Umbilical cord (tissue), 2 donors: ENCODE results near the gene VASH1. TPM values are rescaled to one million over a fixed set of nuclear protein-coding genes. Genes with fewer than 3 reads are reported as not detected.
A peak's percentile ranks its signal among the peaks of the same experiment; 100 is the strongest.

ENCODE experiments used
- DNase-seq: peaks from one replicate; pipeline ENCODE4 v3.0.0-alpha.2; 2015; ENCODE audit warnings: low spot score
- total RNA-seq: library from RNA; depleted of rRNA; stranded (reverse); fragments of >200 nt; gene quantifications from one replicate; pipeline ENCODE4 v1.2.3, GENCODE V29; 2014; ENCODE audit warnings: low replicate concordance; ENCODE audit not compliant: insufficient read depth

The VASH1 gene
- total RNA-seq, 1 donor from 2014 or later = 17.3 TPM

DNA sequence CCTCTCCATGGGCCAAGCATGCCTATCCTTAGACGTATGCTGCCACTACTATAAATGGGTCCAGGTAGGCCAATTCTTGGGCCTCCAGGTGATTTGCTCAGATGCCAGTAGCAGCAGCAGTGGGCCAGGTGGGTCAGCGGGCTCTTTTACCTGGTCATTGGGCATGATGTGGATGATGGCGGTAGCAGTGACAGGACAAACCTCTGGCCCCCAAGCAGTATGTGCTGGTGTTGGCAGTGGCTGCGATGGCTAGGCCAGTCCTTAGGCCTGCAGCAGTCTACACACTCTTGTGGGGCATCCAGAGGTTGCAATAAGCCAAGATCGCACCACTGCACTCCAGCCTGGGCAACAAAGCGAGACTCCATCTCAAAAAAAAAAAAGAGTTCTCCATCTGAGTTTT lies 19.1 kb upstream of the VASH1 start:
- no peak for DNase-seq

DNA sequence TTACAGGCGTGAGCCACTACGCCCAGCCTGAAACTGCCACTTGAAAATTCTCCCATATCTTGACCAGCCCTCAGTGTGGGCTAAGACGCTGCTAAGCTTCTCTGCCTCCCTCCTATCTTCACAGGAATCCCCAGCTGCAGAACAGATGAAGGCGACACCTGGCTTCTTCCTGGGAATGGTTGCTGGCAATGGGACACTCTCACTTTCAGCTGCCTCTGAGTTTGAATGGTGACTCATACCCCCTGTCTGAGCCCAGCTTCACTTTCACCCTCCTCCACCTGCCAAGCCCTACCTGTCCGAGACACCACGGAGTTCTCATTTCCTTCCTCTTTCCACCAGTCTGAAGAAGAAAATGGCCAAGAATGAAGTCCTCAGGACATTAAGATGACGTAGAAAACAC lies 18.3 kb upstream of the VASH1 start:
- DNase-seq = no peak

DNA sequence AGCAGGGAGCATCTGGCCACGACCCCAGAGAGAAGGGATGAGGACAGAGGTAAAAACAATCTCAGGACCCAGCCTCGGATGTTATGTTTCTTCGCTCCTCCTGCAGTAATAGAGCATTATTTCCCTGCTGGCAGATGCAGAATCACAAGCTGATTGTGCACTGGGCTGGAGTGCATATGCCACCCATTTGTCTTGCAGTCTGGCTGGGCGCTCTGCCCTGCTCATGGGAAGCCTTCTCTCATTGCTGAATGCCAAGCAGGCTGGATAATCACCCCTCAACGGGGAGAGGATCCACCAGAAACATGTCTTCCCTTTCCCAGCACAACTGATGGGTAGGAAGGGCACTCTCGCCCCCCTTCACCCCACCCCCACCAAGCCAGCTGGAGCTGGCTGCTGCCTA lies 8.5 kb upstream of the VASH1 start:
- no peak for DNase-seq

DNA sequence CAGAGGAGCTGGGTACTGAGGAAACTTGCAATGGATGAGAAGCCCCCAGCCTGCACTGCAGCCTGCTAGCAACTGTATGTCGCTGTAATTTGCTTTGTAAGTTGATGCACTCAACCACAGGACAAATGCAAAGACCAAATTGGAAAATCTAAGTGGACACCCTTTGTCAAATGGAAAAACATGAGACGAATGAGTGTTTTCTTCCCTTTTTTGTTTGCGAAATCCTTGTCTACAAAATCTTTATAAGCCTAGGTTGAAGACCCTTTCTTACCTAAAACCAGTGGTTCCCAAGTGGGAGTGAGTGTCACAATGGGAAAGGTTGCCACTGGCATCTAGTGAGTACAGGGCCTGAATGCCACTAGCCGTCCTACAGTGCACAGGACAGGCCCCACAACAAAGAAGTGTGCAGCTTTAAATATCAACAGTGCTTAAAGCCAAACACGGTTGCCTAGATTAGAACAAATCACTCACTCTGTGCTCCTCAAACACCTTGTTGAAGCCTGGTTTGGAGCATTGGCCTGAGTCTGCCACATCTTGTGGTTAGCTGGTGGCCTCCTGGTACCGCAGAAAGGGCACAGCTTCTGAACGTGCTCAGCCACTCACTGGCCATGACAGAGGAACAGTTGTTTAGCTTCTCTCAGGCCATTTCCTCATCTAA lies 7.6 kb upstream of the VASH1 start:
- DNase-seq = no peak

DNA sequence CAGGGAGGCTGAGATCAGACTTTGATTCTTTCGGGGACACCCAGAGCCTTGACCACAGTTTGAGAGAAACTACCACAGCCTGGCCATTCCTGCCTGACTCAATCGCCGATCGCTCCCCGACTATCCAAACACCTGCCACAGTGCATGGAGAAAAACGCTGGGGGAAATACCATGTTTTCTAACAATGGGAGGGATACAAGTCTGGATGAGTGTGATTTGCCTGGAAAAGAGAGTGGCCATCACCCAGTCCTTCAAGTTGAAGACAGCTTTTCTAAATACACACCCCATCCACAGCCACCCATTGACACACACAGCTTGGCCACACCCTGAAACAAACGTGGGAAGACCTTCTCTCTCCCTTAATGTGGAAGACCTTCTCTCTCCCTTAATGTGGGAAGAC lies 6.7 kb upstream of the VASH1 start:
- no peak for DNase-seq

DNA sequence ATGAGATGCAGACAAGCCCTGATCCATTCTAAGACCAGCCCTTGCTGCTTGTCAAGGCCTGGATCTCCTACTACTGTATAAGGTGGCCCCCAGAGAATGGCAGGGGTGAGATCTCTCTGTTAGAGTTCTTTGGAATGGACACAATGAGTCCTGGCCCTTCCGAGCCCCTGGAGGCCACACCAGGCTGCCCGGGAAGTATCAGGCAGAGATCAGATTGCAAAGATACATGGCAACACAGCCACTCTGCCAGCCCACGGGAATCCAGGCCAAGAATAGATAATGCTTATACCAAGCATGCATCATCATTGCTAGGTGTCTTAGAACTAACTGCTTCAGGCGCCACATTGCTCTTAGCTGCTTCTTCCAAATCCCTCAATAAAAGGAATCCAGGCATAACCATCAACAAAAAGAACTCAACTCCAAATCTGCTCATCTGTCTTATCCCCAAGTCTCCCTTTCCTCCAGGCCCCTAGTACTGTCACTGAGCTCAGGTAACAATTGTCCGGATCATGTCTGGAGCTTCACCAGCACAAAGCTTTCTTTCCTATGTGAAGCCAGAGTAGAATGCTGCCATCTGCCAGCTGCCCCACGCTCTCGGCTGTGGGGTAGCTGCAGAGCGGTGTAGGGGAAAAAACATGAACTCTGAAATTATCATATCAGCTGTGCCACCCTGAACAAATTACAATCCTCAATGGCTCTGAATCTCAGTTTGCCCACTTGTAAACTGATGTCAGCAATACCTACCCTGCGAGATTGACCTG lies 5.5 kb upstream of the VASH1 start:
- no peak for DNase-seq

DNA sequence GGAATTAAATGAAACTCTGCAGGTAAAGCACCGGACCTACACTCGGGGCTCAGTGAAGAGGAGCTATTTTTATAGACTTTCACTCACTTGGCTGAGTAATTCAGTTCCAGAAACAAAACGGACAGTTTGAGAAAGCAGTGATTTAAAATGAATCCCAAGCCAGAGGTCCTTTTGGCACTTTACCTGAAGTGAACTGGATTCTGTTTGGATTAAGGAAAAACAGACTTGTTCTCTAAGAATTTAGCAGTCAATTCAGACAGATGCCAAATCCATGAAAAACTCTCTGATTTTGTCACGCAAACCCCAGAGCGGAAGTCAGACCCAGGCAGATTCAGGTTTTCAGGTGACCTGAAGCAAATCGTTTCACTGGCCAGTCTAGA lies 4.9 kb upstream of the VASH1 start:
- no peak for DNase-seq

DNA sequence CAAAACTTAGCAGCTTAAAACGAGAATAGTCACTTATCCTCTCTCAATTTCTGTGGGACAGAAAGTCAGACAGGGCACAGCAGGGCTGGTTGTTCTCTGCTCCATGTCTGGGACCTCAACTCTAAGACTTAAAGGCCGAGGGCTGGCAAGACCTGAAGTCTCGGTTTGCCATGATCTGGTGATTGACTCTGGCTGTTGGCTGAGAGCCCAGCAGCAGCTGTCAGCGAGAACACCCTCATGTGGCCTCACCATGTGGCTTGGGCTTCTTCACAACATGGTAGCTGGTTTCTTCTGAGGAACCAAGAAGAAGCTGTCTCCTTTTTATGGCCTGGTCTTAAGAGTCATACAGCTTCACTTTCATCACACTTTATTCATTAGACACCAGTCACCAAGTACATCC lies 1.7 kb upstream of the VASH1 start:
- no peak for DNase-seq

DNA sequence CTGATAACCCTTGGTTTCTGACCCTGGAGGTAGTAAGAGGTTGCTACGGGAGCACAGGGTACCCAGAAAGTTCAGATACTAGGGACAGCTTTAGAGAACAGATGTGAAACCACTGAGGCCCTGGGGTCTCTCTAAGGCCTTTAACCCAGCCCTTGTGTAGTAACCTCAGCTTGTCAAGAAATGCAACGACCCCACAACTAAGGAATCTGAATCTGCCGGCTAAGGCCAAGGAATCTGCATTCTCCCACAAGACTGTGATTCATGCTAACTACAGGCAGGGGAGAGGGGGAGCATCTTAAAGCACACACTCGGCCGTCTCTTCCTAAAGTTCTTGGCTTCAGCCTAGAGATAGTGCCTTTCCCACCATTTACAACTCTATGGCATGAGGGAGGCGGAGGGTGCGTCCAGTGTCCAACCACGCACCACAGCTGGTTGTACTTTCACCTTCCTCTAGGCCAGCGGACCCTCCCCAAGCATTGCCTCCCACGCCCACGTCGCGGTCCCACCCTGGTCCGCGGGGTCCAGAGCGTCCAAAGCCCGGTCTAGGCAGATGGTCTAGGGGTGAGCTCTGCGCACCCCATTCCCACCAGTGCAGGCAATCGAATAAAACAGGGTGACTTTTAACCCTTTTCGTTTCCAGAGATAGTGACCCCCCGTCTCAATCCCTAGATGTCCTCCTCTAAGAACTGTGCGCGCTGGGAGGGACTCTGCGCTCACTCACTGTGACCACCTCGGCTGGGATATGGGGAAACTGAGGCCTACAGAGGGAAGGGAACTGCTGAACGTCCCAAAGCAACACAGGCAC lies 735 bp upstream of the VASH1 start:
- DNase-seq = no peak

DNA sequence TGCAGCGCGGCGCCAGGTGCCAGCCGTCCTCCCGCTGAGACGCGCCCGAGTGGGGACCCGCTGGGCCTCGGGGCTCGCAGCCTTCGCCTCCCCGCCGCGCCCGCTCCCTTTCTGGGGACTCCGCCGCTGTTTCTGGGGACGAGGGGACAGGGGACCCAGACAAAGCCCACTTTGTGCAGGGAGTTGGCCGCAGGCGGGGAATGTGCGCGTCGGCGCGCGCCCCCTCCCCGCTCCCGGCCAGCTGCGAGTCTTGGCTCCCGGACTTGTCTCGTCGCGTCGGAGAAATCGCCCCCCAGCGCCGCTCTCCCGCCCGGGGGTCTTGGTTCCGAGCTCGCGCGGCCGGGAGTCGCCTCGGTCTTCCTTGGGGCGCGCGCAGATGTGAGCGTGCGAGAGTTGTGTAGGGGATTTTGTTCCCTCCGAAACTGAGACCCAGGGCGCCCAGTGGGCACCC lies 717 bp downstream of the VASH1 start:
- no peak for DNase-seq

DNA sequence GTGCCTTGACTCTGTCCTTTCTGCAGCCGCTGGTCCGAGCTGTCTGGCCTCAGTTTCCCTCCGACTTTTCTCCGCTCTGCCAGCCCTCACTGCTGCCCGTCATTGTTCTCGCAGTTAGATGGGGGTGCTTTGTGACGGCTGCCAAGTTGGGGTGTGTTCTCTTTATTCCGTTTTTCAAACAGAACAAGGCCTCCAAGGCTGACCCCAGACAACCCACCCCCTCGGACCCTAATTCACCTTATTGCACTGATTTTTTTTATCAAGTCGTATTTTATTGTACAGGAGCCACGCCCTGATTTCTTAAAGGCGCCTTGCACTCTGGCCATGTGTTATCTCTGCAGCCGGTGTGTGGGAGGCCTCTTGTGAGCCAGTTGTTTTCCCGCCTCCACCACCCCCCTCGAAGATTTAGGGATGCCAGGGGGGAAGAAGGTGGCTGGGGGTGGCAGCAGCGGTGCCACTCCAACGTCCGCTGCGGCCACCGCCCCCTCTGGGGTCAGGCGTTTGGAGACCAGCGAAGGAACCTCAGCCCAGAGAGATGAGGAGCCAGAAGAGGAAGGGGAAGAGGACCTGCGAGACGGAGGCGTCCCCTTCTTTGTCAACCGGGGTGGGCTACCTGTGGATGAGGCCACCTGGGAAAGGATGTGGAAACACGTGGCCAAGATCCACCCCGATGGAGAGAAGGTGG lies 1.3 kb downstream of the VASH1 start:
- DNase-seq = peak; percentile 34

DNA sequence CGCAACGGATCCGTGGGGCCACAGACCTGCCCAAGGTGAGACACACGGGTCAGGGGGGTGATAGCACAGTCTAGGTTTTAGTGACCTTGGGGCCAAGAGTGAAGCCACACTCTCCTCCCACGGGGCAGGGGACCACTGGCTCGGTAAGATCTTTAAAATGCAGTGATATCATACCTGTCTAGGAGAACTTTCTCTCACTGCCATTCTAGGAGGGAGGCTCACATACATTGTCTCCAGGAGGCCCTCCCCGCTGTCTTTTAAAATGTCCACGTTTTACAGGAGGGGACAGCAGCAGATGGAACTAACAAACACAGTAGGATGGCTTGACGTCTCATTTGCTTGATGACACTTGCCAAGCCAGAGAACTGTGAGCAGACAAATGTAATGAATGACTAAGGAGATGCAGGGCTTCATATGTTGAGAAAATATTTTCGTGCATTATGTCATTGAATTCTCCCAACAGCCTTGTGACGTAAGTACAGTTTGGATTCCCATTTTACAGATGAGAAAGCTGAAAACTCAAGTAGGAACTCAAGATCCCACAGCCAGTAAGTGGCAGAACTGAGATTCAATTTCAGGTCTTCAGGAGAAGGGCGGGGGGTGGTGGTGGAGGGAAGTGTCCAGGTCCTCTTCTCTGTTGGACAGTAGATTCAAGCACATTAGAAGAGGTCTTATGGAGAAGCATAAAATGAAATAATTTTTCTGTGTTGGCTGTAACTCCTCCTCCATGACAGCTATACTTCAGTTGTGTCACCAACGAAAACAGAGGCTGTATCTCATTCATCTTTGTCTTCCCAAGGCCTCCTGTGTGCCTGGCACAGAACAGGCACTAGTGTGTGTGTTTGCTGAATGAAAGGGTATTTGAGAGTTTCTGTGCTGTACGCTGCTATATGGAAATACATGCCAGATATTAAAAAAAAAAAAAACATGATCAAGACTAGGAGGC lies 2.1 kb downstream of the VASH1 start:
- no peak for DNase-seq

DNA sequence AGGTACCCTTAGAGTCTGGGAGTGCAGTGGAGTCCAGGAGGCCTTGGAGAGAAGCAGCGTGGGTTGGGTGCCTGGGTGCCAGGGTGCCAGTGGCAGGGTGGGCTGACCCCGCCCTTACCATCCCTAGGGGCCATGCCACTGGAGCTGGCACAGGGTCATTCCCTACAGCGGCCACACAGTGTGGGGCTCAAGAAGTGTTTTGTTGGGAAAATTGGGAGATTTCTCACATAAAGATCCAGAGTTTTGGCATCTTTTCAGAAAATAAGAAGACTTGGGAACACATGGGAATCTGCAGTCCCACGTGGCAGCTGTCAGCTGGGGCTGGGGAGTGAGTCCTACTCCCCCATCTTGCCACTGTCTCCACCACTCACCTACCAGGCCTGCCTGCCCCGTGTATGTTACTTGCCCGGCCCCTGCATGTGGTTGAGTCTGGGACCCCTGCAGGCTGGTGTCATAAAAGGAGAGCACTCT lies 4.2 kb downstream of the VASH1 start:
- DNase-seq = no peak

DNA sequence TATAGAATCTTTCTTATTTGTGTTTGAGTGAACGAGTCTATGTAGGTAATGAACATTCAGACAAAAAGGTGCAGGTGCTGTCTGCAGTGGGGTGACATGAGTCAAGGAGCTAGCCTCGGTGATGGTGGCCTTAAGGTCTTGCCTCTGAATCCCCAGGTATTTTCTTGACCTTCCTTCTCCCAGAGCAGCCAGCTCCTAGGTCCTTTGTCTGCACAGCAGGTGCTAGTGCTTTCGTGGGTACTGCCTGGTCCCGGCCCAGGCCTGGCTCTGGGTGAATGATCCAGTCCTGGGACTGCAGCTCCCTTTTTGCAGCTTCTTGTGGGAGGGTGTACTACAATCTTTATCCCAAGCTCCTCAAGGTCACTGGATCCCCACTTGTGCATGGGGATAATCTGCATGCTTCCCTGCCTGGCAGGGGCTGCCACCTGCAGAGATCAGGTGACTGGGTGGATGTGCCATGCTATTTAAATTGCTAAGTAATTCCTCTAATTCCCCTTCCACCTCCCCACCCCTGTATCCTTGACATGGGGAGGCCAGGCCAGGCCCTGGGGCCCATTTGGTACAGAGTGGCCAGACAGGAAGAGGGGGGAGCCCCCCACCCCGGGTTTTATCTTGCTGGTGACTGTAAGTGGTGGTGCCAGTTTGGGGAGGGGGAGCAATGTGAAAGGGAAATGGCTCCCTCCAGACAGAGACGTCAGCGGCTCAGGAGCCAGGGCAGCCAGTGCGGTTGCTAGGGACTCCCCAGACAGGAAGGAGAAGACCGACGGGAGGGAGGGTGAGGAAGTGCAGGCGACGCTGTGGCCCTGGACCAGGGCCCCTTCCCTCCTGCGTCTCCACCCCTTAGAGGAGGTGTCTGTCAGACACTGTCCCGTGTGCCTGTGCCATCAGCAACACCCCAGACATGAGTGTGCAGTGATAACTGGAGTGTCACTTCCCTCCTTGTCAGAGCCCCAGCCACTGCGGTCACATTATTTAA lies 6.7 kb downstream of the VASH1 start:
- peak; percentile 71 for DNase-seq

DNA sequence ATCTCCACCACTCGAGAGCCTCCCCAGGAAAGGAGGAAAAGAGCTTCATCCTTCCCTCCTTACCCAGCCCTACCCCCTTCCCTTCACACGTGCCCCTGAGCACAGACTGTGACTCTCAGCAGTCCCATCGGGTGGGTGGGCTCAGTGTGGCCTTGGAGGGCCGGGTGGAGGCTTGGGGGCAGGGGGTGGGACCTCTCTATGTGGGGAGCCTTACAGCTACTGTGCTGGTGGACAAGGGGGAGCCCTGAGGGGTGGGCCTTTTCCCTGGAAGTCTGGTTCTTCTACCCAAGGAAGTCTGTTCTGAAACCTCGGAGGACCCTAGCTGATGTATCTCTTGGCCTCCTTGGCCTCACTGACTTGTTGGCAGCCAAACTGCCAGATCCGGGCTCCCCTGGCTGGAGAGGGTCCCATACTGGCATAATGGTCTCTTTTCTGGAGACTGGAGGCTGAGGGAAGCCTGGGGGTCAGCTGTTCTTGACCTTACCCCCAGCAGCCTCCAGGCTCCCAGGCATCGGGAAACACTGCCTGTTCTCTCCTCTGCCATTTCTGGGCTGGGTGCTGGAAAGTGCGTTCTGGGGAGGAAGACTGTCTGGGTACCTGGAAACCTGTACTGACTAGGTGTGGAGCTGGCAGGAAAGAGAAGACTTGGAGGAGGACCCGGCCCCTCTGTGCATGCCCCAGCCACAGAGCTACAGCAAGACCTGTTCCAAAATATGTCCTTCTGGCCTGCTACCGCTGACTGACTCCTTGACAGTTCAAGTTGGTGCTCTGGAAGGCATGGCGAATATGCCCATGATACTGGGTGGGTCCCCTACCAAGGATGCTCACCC lies 7.6 kb downstream of the VASH1 start:
- no peak for DNase-seq

DNA sequence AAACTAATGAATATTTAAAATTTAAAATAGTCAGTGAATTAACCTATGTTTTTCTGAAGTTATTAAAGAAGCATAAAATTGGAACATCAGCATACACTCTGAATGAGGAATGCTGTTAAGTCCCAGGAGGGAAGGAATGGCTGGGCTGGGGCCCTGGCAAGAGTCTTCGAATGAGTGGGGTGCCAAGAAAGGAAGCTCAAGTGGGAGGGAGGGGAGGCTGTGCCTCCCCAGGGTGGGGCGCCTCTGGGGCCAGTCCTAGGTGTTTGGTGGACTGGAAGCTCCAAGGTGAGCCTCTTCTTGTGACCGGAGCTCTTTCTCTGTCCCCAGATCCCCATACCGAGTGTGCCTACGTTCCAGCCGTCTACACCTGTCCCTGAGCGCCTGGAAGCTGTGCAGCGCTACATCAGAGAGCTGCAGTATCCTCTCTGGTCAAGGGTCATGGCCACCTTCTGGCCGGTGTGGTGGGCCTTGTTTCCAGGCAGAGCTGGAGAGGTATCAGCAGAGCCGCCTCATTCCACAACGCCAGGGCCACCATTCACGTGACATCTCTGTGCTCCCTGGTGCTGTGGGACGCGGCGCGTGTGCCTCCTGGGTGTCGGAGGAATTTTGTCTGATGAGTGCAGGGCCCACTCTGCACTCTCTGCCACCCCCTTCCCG lies 8.5 kb downstream of the VASH1 start:
- DNase-seq = no peak

DNA sequence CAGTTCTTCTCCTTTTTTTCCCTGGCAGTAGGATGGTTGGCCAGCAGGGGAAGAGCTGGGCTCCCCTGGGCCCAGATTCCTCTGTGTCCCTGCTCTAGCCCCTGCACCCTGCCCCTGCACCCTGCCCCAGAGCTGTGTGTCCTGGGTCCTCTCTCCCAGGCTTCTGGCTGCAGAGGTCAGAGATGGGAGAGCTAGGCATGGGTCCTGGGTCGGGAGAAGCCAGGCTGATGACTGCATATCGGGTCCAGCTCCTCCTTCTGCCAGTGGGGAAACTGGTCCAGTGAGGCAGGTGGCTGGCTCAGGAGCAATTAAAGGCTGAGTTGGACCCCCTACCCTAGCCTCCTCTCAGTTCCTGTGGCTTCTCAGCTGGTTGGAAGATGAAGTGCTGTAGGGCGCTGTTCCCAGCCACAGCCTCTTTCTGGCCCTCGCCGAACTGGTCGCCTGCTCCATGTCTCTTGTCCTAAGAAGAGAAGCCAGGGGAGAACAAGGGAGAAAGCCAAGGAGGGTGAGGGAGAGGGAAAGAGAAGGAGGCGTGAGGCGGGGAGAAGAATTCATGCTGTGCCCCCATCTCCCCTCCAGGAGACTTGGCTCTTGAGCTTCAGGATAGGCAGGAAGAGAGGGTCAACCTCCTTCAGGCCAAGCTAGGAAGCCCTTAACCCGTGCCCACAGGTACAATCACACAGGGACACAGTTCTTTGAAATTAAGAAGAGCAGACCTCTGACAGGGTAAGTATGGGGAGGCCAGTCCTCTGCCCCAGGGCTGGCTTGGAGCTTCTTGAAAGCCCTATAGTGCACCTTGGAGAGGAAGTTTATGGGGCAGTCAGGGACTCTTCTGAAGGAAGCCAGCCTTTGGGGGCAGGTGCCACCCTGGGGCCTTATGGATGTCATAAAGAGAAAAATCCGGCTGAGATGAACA lies 9.5 kb downstream of the VASH1 start:
- DNase-seq = no peak
